ENCODE results near the gene ZNF253.
A peak's percentile ranks its signal among the peaks of the same experiment; 100 is the strongest.
"Not testable (repeated sequence)": the region's sequence is repeated elsewhere in the genome, so short reads cannot be mapped to it uniquely, and the experiment has no call there.

The ZNF253 gene

GRCh38 chr19:19865750-19866610 lies at the start of gene ZNF253:
Gene ZNF253, plus strand, starts transcription at chr19:19865882. Its CDS starts 115 bp downstream, at chr19:19865997.
- DNase-seq (ENCODE audit: low spot score), result peak; percentile 97

- DNase-seq (ENCODE audit: low spot score), result no peak
These were observed 49.0 kb upstream of the ZNF253 start for GRCh38 chr19:19816679-19817078.

- no peak for DNase-seq (ENCODE audit: low spot score)
These were observed 48.3 kb upstream of the ZNF253 start for GRCh38 chr19:19817357-19817756.

GRCh38 chr19:19820774-19821320 lies 44.8 kb upstream of the ZNF253 start:
- DNase-seq (ENCODE audit: low spot score), result no peak

GRCh38 chr19:19821366-19821951 lies 44.2 kb upstream of the ZNF253 start, which contains the start of gene ZNF506:
Gene ZNF506, minus strand, starts transcription at chr19:19821750. Its CDS starts 147 bp downstream, at chr19:19821603.
- DNase-seq (ENCODE audit: low spot score), result peak; percentile 95

GRCh38 chr19:19821976-19822375 lies 43.7 kb upstream of the ZNF253 start:
- DNase-seq (ENCODE audit: low spot score), result not testable (repeated sequence)

GRCh38 chr19:19823916-19824315 lies 41.8 kb upstream of the ZNF253 start:
- no peak for DNase-seq (ENCODE audit: low spot score)

GRCh38 chr19:19826875-19827274 lies 38.8 kb upstream of the ZNF253 start:
- no peak for DNase-seq (ENCODE audit: low spot score)

GRCh38 chr19:19835560-19836038 lies 30.1 kb upstream of the ZNF253 start:
- DNase-seq (ENCODE audit: low spot score), result no peak

GRCh38 chr19:19847781-19848180 lies 17.9 kb upstream of the ZNF253 start:
- no peak for DNase-seq (ENCODE audit: low spot score)

- no peak for DNase-seq (ENCODE audit: low spot score)
These were observed 16.6 kb upstream of the ZNF253 start for GRCh38 chr19:19849056-19849455.

GRCh38 chr19:19851740-19852139 lies 13.9 kb upstream of the ZNF253 start:
- not testable (repeated sequence) for DNase-seq (ENCODE audit: low spot score)

GRCh38 chr19:19858751-19859150 lies 6.9 kb upstream of the ZNF253 start:
- DNase-seq (ENCODE audit: low spot score), result no peak

GRCh38 chr19:19860756-19861390 lies 4.8 kb upstream of the ZNF253 start:
- DNase-seq (ENCODE audit: low spot score), result no peak

GRCh38 chr19:19866611-19867248 lies 1.0 kb downstream of the ZNF253 start:
- peak; percentile 28 for DNase-seq (ENCODE audit: low spot score)

- DNase-seq (ENCODE audit: low spot score), result not testable (repeated sequence)
These were observed 4.4 kb downstream of the ZNF253 start for GRCh38 chr19:19870086-19870485.

- no peak for DNase-seq (ENCODE audit: low spot score)
These were observed 6.2 kb downstream of the ZNF253 start for GRCh38 chr19:19871932-19872331.

GRCh38 chr19:19873381-19873780 lies 7.7 kb downstream of the ZNF253 start:
- no peak for DNase-seq (ENCODE audit: low spot score)

- no peak for DNase-seq (ENCODE audit: low spot score)
These were observed 12.0 kb downstream of the ZNF253 start for GRCh38 chr19:19877724-19878123.

GRCh38 chr19:19884583-19884982 lies 18.9 kb downstream of the ZNF253 start:
- DNase-seq (ENCODE audit: low spot score), result no peak

- not testable (repeated sequence) for DNase-seq (ENCODE audit: low spot score)
These were observed 26.6 kb downstream of the ZNF253 start for GRCh38 chr19:19892055-19892941.
